IPS DF 4.7 (cell line): ENCODE measurements around the gene DCAF4.
"Not testable (repeated sequence)": the region's sequence is repeated elsewhere in the genome, so short reads cannot be mapped to it uniquely, and the experiment has no call there.

ENCODE experiments used
- DNase-seq: peaks from one replicate; pipeline ENCODE4 v3.0.0-alpha.2; 2013; ENCODE audit warnings: low spot score; ENCODE audit errors: extremely low read depth

DCAF4 gene

GRCh38 chr14:72929316-72930080 lies 3.2 kb downstream of the DCAF4 start:
- no peak for DNase-seq

GRCh38 chr14:72932893-72933292 lies 6.6 kb downstream of the DCAF4 start:
- no peak for DNase-seq

- DNase-seq = no peak
Observed at GRCh38 chr14:72939630-72940029, 13.4 kb downstream of the DCAF4 start.

- no peak for DNase-seq
Observed at GRCh38 chr14:72941286-72941985, 15.2 kb downstream of the DCAF4 start.

GRCh38 chr14:72942934-72943333 lies 16.7 kb downstream of the DCAF4 start:
- DNase-seq = no peak

GRCh38 chr14:72943876-72944430 lies 17.7 kb downstream of the DCAF4 start:
- no peak for DNase-seq

- no peak for DNase-seq
Observed at GRCh38 chr14:72945356-72946027, 19.2 kb downstream of the DCAF4 start.

GRCh38 chr14:72946491-72946890 lies 20.2 kb downstream of the DCAF4 start:
- DNase-seq = no peak

GRCh38 chr14:72947366-72948160 lies 21.3 kb downstream of the DCAF4 start:
- DNase-seq = no peak

GRCh38 chr14:72948481-72949138 lies 22.3 kb downstream of the DCAF4 start:
- no peak for DNase-seq

- no peak for DNase-seq
Observed at GRCh38 chr14:72952171-72952570, 25.9 kb downstream of the DCAF4 start.

GRCh38 chr14:72956741-72957140 lies 30.5 kb downstream of the DCAF4 start:
- DNase-seq = not testable (repeated sequence)

- no peak for DNase-seq
Observed at GRCh38 chr14:72957213-72957612, 30.9 kb downstream of the DCAF4 start.

GRCh38 chr14:72958548-72958947 lies 32.3 kb downstream of the DCAF4 start:
- no peak for DNase-seq

GRCh38 chr14:72961016-72961415 lies 34.8 kb downstream of the DCAF4 start:
- DNase-seq = not testable (repeated sequence)

GRCh38 chr14:72961579-72962335 lies 35.5 kb downstream of the DCAF4 start:
- no peak for DNase-seq

- DNase-seq = not testable (repeated sequence)
Observed at GRCh38 chr14:72962336-72962754, 36.1 kb downstream of the DCAF4 start.

- DNase-seq = no peak
Observed at GRCh38 chr14:72962829-72963312, 36.6 kb downstream of the DCAF4 start.

GRCh38 chr14:72965249-72965648 lies 39.0 kb downstream of the DCAF4 start:
- no peak for DNase-seq

- no peak for DNase-seq
Observed at GRCh38 chr14:72966038-72966437, 39.8 kb downstream of the DCAF4 start.
